GM12875 (cell line): Measurements from ENCODE around the gene CHCHD3.

Experiments
- H3K4me3 ChIP-seq: one replicate; pipeline ENCODE4 v1.5.1; 2011; ENCODE audit warnings: low read depth, low read length, control low read depth
- TF ChIP-seq, protein P1 (sequence below): IDR thresholded peaks from 2 replicates; pipeline ENCODE4 v1.5.1; 2011; ENCODE audit warnings: low read depth, mild to moderate bottlenecking, control low read depth, inconsistent platforms, low read length, moderate library complexity, borderline replicate concordance; ENCODE audit not compliant: insufficient read depth

The CHCHD3 gene

DNA sequence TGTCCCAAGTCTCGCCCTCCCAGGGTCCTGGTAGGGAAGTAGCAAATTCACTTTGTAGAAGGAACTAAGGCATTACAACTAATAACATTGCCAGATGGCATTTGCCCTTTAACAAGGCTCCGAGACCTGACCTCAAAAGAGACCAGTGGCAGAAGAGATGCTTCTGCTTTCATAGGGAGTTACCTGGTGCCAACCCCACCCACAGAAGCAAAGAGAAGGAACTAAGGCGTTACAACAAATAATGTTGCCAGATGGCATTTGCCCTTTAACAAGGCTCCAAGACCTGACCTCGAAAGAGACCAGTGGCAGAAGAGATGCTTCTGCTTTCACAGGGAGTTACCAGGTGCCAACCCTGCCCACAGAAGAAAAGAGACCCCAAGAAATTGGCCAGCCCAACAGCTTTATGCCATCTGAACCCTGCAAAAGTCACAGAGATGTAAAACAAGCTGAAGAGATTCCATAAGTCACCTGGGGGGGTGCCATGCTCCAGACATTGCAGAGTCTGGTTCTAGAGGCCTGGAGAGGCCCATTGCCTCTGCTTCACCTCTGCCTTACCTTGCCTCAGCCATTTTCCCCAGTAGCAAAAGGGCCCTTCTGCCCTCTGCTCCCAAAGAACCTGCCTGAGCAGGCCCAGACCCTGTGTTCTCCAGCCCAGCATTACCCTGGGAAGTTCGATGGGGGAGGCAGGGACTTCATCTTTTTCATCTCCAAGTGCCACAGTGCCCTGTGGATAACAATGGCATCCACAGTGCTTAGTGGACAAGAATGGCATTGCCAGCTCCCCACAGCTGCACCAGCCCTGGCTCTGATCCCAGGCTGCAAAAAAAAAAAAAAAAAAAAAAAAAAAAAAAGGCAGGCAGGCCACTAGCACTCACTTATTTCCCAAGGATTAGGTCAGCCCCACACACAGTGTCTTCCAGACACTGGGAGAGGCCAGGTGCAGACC lies 326.1 kb downstream of the CHCHD3 start:
- TF ChIP-seq, protein P1, sequence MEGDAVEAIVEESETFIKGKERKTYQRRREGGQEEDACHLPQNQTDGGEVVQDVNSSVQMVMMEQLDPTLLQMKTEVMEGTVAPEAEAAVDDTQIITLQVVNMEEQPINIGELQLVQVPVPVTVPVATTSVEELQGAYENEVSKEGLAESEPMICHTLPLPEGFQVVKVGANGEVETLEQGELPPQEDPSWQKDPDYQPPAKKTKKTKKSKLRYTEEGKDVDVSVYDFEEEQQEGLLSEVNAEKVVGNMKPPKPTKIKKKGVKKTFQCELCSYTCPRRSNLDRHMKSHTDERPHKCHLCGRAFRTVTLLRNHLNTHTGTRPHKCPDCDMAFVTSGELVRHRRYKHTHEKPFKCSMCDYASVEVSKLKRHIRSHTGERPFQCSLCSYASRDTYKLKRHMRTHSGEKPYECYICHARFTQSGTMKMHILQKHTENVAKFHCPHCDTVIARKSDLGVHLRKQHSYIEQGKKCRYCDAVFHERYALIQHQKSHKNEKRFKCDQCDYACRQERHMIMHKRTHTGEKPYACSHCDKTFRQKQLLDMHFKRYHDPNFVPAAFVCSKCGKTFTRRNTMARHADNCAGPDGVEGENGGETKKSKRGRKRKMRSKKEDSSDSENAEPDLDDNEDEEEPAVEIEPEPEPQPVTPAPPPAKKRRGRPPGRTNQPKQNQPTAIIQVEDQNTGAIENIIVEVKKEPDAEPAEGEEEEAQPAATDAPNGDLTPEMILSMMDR: no peak
- H3K4me3 ChIP-seq: no peak overlapping the region

DNA sequence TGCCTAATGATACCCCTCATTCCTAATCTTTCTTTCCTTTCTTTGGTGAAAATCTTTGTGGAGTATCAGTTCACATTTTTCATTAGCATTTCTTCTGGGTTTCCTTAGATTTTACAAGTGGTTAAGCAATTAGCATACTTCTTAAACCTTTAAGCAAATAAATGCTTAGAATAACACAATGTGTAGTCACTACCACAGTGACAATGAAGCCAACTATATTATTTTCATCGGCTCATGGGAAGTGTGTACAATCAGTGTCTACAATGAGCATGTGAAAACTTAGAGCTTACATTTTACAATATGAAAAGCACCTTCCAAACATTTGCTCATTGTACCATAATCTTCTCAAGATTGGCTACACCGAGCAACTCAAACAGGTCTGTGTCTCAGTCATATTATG lies 329.5 kb downstream of the CHCHD3 start:
- TF ChIP-seq, protein P1: no peak
- no peak overlapping the region for H3K4me3 ChIP-seq

DNA sequence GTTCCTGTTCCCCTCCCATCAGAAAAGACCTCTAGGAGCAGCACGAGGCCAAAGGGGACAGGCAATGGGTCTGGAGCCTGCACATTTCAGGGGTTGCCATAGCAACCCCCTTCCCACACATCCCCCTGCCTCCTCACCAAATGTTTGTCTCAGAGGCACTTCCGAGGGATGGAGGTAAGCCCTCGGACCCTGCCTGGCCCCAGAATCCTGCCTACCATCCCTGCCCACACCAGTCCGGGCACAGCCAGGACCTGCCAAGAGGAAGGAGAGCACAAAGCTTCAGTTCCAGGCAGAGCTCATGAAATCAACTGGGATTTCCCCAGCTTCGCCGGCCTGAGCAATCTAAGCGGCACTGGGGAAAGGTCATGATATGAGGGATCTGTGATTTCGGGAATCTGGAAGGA lies 330.6 kb downstream of the CHCHD3 start:
- no peak overlapping the region for H3K4me3 ChIP-seq
- TF ChIP-seq, protein P1: no peak

DNA sequence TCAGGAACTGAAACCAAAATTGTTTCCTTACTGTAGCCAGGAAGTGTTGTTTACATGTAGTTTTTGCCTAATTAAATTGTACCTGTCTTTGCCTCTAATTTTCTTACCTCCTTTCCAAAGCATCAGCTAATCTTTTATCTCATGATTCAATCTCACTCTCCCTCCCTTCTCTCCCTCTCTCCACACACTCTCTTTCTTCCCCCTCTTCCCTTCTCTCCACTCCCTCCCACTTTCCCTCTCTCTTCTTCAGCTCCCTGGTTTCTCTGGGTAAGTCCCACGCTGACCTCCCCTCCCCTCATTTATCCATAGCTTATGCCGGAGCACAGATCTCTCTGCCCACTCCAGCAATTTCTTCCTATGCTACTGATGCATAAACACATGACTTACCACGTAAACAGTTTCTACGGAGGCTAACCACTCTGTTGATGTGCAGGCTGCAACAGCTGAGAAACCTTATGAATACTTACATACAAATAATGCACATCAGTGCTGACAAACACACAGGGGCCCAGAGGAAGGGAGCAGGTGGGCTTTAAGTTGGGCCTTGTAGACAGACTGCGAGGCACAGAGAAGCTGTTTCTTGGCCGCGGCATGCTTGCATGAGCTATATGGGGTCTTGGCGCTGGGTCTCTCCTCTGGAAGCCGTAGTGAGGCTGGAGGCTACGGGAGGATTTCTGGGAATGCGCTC lies 331.2 kb downstream of the CHCHD3 start:
- TF ChIP-seq, protein P1: no peak
- no peak overlapping the region for H3K4me3 ChIP-seq

DNA sequence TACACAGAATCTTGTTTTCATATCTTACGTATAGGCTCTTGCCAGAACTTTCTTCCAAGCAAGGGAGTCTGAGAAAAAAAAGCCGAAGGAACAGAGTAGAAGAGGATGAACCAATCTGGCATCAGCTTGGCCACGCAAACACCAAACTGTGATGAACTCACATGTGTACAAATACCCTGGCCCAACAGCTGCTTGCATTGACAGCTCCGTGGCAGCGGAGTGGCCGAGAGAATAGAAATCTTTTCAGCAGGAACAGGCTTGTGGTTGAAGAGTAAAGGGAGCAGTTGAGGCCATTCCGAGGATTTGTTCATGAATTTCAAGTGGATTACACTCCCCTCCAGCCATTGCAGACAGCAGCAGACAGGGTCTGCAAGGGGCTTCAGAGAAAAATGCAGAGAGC lies 331.8 kb downstream of the CHCHD3 start:
- TF ChIP-seq, protein P1: no peak
- no peak overlapping the region for H3K4me3 ChIP-seq

DNA sequence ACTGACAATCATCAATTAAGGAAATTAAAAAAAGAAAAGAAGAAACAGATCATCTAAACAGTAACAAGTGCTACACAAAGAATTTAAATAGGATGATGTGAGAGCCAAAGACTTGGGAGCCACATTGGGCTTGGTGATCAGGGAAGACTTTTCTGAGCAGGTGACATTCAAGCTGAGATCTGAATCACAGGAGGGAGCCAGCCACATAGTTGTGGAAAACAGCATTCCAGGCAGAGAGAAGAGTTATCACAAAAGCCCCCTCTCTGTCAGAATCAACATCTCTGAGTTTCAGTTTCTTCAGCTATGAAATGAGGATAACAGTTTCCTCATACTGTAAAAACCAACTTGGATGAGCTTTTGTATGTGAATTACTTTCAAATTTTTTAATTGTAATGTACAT lies 336.4 kb downstream of the CHCHD3 start:
- H3K4me3 ChIP-seq: no peak overlapping the region
- TF ChIP-seq, protein P1: no peak
